Measurements from ENCODE around the gene FAR2. TPM values are rescaled to one million over a fixed set of nuclear protein-coding genes. Genes with fewer than 3 reads are reported as not detected.

The FAR2 gene
- total and polyA plus RNA-seq, 2 experiments from 2014 or later: 18.7 to 22.6 TPM

GRCh38 chr12:29216266-29216665 is 67.2 kb downstream of the FAR2 start:
- Mint-ChIP-seq H3K4me3 (no peak overlapping the region), H3K36me3 (ENCODE audit: low read depth) (peaks cover under 1% of the 10 kb centered on the region; the same call in 1 of the 3 replicates), H3K27ac (no peak overlapping the region), H3K27me3 (ENCODE audit: insufficient read depth, low read depth, poor library complexity) (no peaks in the 10 kb centered on the region), H3K9me3 (no peaks in the 10 kb centered on the region), H3K4me1 (no peaks in the 10 kb centered on the region)
- no peaks in the 10 kb centered on the region for H3K36me3 ChIP-seq (ENCODE audit: insufficient read depth)
- no peaks in the 10 kb centered on the region for H3K27me3 ChIP-seq (ENCODE audit: insufficient read depth)
- H3K9me2 ChIP-seq (ENCODE audit: insufficient read depth): no peaks in the 10 kb centered on the region
- TF ChIP-seq EZH2phosphoT487 (IDR thresholded peaks at IDR 0.05; ENCODE audit: unreplicated experiment) (no peak), STAT1 (IDR thresholded peaks at IDR 0.05; ENCODE audit: unreplicated experiment) (no peak), CREB1 (CRISPR knock-in tag; IDR thresholded peaks at IDR 0.05; ENCODE audit: low read depth) (no peak), ZNF331 (CRISPR knock-in tag; IDR thresholded peaks at IDR 0.05; ENCODE audit: low read depth) (no peak), ZNF462 (CRISPR knock-in tag; IDR thresholded peaks at IDR 0.05) (no peak)
- no peaks in the 10 kb centered on the region for H3K4me1 ChIP-seq (ENCODE audit: insufficient read depth)
- H3K27ac ChIP-seq (ENCODE audit: low read depth): no peak overlapping the region
- no peak overlapping the region for H3K4me3 ChIP-seq
- H2AFZ ChIP-seq: no peak overlapping the region
- ATAC-seq: no peak
- H4K20me1 ChIP-seq (replicated peaks; ENCODE audit: insufficient read depth): no peaks in the 10 kb centered on the region
- no peaks in the 10 kb centered on the region for H3K79me2 ChIP-seq (replicated peaks; ENCODE audit: insufficient read depth)
- H3F3A ChIP-seq (replicated peaks; ENCODE audit: low read depth): no peaks in the 10 kb centered on the region
- DNase-seq (ENCODE audit: low spot score): no peak
- H3K4me2 ChIP-seq: no peak overlapping the region

GRCh38 chr12:29216797-29217575 is 67.9 kb downstream of the FAR2 start:
- Mint-ChIP-seq H3K4me3 (no peak overlapping the region), H3K36me3 (ENCODE audit: low read depth) (peaks cover 3% of the 10 kb centered on the region; the same call in 1 of the 3 replicates), H3K4me1 (no peaks in the 10 kb centered on the region), H3K9me3 (no peaks in the 10 kb centered on the region), H3K27me3 (ENCODE audit: insufficient read depth, low read depth, poor library complexity) (no peaks in the 10 kb centered on the region), H3K27ac (no peak overlapping the region)
- ATAC-seq: no peak
- H3K27me3 ChIP-seq (ENCODE audit: insufficient read depth): no peaks in the 10 kb centered on the region
- no peaks in the 10 kb centered on the region for H3K4me1 ChIP-seq (ENCODE audit: insufficient read depth)
- no peaks in the 10 kb centered on the region for H3K9me2 ChIP-seq (ENCODE audit: insufficient read depth)
- no peak for DNase-seq (ENCODE audit: low spot score)
- H3F3A ChIP-seq (replicated peaks; ENCODE audit: low read depth): no peaks in the 10 kb centered on the region
- no peaks in the 10 kb centered on the region for H3K79me2 ChIP-seq (replicated peaks; ENCODE audit: insufficient read depth)
- H3K36me3 ChIP-seq (ENCODE audit: insufficient read depth): no peaks in the 10 kb centered on the region
- H3K27ac ChIP-seq (ENCODE audit: low read depth): no peak overlapping the region
- no peak overlapping the region for H3K4me2 ChIP-seq
- H3K4me3 ChIP-seq: no peak overlapping the region
- no peak overlapping the region for H2AFZ ChIP-seq
- no peaks in the 10 kb centered on the region for H4K20me1 ChIP-seq (replicated peaks; ENCODE audit: insufficient read depth)
- no peak for TF ChIP-seq EZH2 (IDR thresholded peaks at IDR 0.05; ENCODE audit: low read depth, unreplicated experiment)
- TF ChIP-seq CTCF (conservative IDR thresholded peaks at IDR 0.05; ENCODE audit: low read depth in 2 of 2): no peak
- no peak for TF ChIP-seq ETS1 (IDR thresholded peaks at IDR 0.05)

Data from GM23338 (cell line).